ENCODE data around the gene NPY4R2.
"Not testable (repeated sequence)": the region's sequence is repeated elsewhere in the genome, so short reads cannot be mapped to it uniquely, and the experiment has no call there.

DNA sequence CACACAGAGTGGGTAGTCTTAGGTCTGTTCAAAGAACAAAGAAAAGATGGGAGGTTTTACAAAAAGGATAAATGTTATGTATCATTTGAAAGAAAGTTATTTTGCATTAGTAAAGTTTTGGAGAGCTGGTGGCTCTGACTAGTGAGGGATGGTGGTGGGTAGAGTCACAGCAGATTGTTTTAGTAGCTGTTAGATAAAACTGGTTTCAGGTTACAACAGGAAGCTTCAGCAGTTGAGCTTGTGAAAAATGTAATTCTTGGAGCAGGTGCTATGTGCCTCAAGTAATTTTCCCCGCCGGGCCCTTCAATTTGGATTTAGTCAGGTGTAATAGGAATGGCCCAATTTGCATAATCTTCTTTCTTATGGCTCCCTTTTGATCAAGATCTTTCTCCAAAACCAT is 20.6 kb upstream of the NPY4R2 start:
- TF ChIP-seq RELA (CRISPR knock-in tag; IDR thresholded peaks at IDR 0.05; ENCODE audit: borderline replicate concordance); NR1H2 (CRISPR knock-in tag; IDR thresholded peaks at IDR 0.05); FOXP1 (CRISPR knock-in tag; IDR thresholded peaks at IDR 0.05; ENCODE audit: borderline replicate concordance); ZNF263 (CRISPR knock-in tag; IDR thresholded peaks at IDR 0.05; ENCODE audit: low read depth): not testable (repeated sequence)
- TF ChIP-seq, protein P1, sequence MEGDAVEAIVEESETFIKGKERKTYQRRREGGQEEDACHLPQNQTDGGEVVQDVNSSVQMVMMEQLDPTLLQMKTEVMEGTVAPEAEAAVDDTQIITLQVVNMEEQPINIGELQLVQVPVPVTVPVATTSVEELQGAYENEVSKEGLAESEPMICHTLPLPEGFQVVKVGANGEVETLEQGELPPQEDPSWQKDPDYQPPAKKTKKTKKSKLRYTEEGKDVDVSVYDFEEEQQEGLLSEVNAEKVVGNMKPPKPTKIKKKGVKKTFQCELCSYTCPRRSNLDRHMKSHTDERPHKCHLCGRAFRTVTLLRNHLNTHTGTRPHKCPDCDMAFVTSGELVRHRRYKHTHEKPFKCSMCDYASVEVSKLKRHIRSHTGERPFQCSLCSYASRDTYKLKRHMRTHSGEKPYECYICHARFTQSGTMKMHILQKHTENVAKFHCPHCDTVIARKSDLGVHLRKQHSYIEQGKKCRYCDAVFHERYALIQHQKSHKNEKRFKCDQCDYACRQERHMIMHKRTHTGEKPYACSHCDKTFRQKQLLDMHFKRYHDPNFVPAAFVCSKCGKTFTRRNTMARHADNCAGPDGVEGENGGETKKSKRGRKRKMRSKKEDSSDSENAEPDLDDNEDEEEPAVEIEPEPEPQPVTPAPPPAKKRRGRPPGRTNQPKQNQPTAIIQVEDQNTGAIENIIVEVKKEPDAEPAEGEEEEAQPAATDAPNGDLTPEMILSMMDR (IDR thresholded peaks at IDR 0.05): not testable (repeated sequence)
- TF ChIP-seq, protein P2, sequence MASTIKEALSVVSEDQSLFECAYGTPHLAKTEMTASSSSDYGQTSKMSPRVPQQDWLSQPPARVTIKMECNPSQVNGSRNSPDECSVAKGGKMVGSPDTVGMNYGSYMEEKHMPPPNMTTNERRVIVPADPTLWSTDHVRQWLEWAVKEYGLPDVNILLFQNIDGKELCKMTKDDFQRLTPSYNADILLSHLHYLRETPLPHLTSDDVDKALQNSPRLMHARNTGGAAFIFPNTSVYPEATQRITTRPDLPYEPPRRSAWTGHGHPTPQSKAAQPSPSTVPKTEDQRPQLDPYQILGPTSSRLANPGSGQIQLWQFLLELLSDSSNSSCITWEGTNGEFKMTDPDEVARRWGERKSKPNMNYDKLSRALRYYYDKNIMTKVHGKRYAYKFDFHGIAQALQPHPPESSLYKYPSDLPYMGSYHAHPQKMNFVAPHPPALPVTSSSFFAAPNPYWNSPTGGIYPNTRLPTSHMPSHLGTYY (CRISPR knock-in tag; IDR thresholded peaks at IDR 0.05): not testable (repeated sequence)
- TF ChIP-seq, protein P3, sequence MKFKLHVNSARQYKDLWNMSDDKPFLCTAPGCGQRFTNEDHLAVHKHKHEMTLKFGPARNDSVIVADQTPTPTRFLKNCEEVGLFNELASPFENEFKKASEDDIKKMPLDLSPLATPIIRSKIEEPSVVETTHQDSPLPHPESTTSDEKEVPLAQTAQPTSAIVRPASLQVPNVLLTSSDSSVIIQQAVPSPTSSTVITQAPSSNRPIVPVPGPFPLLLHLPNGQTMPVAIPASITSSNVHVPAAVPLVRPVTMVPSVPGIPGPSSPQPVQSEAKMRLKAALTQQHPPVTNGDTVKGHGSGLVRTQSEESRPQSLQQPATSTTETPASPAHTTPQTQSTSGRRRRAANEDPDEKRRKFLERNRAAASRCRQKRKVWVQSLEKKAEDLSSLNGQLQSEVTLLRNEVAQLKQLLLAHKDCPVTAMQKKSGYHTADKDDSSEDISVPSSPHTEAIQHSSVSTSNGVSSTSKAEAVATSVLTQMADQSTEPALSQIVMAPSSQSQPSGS (CRISPR knock-in tag; IDR thresholded peaks at IDR 0.05; ENCODE audit: borderline replicate concordance, low read depth): not testable (repeated sequence)

All from WTC11 (cell line).